Right lobe of liver (tissue), 4 donors: ENCODE results near the gene RIMBP2.
"Not testable (repeated sequence)": the region's sequence is repeated elsewhere in the genome, so short reads cannot be mapped to it uniquely, and the experiment has no call there.

Experiments used
- CTCF ChIP-seq, 4 donors: fragments of 200-600 bp in 3 of 4; fragments of 450-650 bp in 1 of 4; IDR thresholded peaks; one replicate each; pipeline versions ENCODE4 v1.5.1 to v1.8.0; 2016 to 2022; ENCODE audit warnings: antibody characterized with exemption in 4 of 4, mild to moderate bottlenecking in 2 of 4
- POLR2A ChIP-seq: fragments of 450-650 bp; IDR thresholded peaks from one replicate; pipeline ENCODE4 v1.6.1; 2017; ENCODE audit warnings: antibody characterized with exemption, mild to moderate bottlenecking
- donor health status: DM: no; HTN: no; CAD: no.
- donor health status: DM: no; HTN: no; CAD: no.
- donor health status: DM: no; HTN: yes; CAD: no.

DNA sequence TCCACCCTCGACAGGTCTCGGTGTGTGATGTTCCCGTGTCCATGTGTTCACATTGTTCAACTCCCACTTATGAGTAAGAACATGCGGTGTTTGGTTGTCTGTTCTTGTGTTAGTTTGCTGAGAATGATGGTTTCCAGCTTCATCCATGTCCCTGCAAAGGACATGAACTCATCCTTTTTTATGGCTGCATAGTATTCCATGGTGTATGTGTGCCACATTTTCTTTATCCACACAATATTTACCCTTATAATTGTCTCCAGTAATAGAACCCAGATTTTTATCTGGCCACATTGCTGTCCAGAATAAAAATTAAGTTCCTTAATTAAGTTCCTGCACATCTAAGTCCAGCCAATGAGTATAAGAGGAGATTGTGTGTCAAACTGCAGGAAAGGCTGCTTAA lies 22.3 kb upstream of the RIMBP2 start:
- TF ChIP-seq POLR2A; CTCF (IDR thresholded peaks at IDR 0.05): not testable (repeated sequence)
